Liver (tissue), 9 donors: ENCODE data around the gene CIB1. TPM values are rescaled to one million over a fixed set of nuclear protein-coding genes. Genes with fewer than 3 reads are reported as not detected.

Source experiments
- DNase-seq: peaks from one replicate; pipeline ENCODE4 v3.0.0-alpha.2; 2017; ENCODE audit warnings: low spot score
- H3K27ac ChIP-seq, 2 donors: one replicate each; pipeline ENCODE4 v1.7.0; 2013; ENCODE audit warnings: inconsistent platforms in 2 of 2, low read length in 2 of 2, control low read depth in 1 of 2, low read depth in 1 of 2, mild to moderate bottlenecking in 1 of 2
- H3K27me3 ChIP-seq, 4 donors: one replicate each; pipeline versions ENCODE4 v1.6.1 to v1.7.0; 2013; ENCODE audit warnings: low read length in 3 of 4, inconsistent platforms in 1 of 4, mild to moderate bottlenecking in 1 of 4, moderate library complexity in 1 of 4; ENCODE audit not compliant: control insufficient read depth in 4 of 4, insufficient read depth in 4 of 4
- H3K36me3 ChIP-seq, 4 donors: one replicate each; pipeline versions ENCODE4 v1.6.1 to v1.7.0; 2013; ENCODE audit warnings: low read length in 3 of 4, mild to moderate bottlenecking in 3 of 4, low read depth in 1 of 4, moderate library complexity in 1 of 4; ENCODE audit not compliant: control insufficient read depth in 4 of 4, insufficient read depth in 3 of 4
- H3K4me1 ChIP-seq, 4 donors: one replicate each; pipeline versions ENCODE4 v1.6.1 to v1.7.0; 2013; ENCODE audit warnings: low read length in 3 of 4, mild to moderate bottlenecking in 3 of 4, moderate library complexity in 1 of 4; ENCODE audit not compliant: control insufficient read depth in 4 of 4, insufficient read depth in 4 of 4
- H3K4me3 ChIP-seq, 3 donors: one replicate each; pipeline versions ENCODE4 v1.6.1 to v1.7.0; 2013; ENCODE audit warnings: low read length in 3 of 3, control low read depth in 1 of 3, low read depth in 1 of 3, mild to moderate bottlenecking in 1 of 3
- H3K9ac ChIP-seq, 2 donors: one replicate each; pipeline ENCODE4 v1.7.0; 2013; ENCODE audit warnings: low read length in 2 of 2, mild to moderate bottlenecking in 2 of 2, moderate library complexity in 2 of 2, control low read depth in 1 of 2, low read depth in 1 of 2
- H3K9me3 ChIP-seq, 4 donors: one replicate each; pipeline versions ENCODE4 v1.6.1 to v1.7.0; 2013; ENCODE audit warnings: low read length in 3 of 4; ENCODE audit not compliant: control insufficient read depth in 4 of 4
- EGR1 ChIP-seq, 2 donors: IDR thresholded peaks; 2 replicates each; pipeline ENCODE4 v1.6.1; 2016 to 2018; ENCODE audit warnings: antibody characterized with exemption in 2 of 2, low read depth in 2 of 2
- FOXA1 ChIP-seq: IDR thresholded peaks from 2 replicates; pipeline ENCODE4 v1.6.1; 2016; ENCODE audit warnings: antibody characterized with exemption
- FOXA2 ChIP-seq: IDR thresholded peaks from 2 replicates; pipeline ENCODE4 v1.6.1; 2016; ENCODE audit warnings: antibody characterized with exemption
- GABPA ChIP-seq, 2 donors: IDR thresholded peaks in 1 of 2; conservative IDR thresholded peaks in 1 of 2; 2 replicates each; pipeline ENCODE4 v1.6.1; 2016; ENCODE audit warnings: antibody characterized with exemption in 2 of 2, mild to moderate bottlenecking in 1 of 2, moderate library complexity in 1 of 2
- HNF4A ChIP-seq, 2 donors: conservative IDR thresholded peaks; 2 replicates each; pipeline ENCODE4 v1.6.1; 2016; ENCODE audit warnings: antibody characterized with exemption in 2 of 2, mild to moderate bottlenecking in 2 of 2
- HNF4G ChIP-seq: IDR thresholded peaks from 2 replicates; pipeline ENCODE4 v1.6.1; 2016; ENCODE audit warnings: antibody characterized with exemption
- JUND ChIP-seq, 2 donors: IDR thresholded peaks; 2 replicates each; pipeline ENCODE4 v1.6.1; 2016; ENCODE audit warnings: antibody characterized with exemption in 2 of 2
- NR2F2 ChIP-seq: IDR thresholded peaks from 2 replicates; pipeline ENCODE4 v1.6.1; 2016; ENCODE audit warnings: antibody characterized with exemption
- RAD21 ChIP-seq, 2 donors: IDR thresholded peaks; 2 replicates each; pipeline ENCODE4 v1.6.1; 2016; ENCODE audit warnings: antibody characterized with exemption in 2 of 2, mild to moderate bottlenecking in 2 of 2
- RXRA ChIP-seq, 2 donors: IDR thresholded peaks; 2 replicates each; pipeline ENCODE4 v1.6.1; 2017 to 2018; ENCODE audit warnings: antibody characterized with exemption in 2 of 2, mild to moderate bottlenecking in 1 of 2
- SP1 ChIP-seq: IDR thresholded peaks from 2 replicates; pipeline ENCODE4 v1.6.1; 2018; ENCODE audit warnings: antibody characterized with exemption, mild to moderate bottlenecking
- TAF1 ChIP-seq: conservative IDR thresholded peaks from 2 replicates; pipeline ENCODE4 v1.6.1; 2016; ENCODE audit warnings: antibody characterized with exemption, mild to moderate bottlenecking
- YY1 ChIP-seq: IDR thresholded peaks from 2 replicates; pipeline ENCODE4 v1.6.1; 2016; ENCODE audit warnings: antibody characterized with exemption, mild to moderate bottlenecking
- WGBS: extraction: QIAGEN DNeasy Blood & Tissue Kit; methylation state at CpG from one replicate; pipeline ENCODE4 v1.1.7; 2013; 5-methylcytosine and 5-hydroxymethylcytosine counted together
- polyA plus RNA-seq, 2 donors: library from polyadenylated mRNA; stranded (reverse) in 1 of 2; unstranded in 1 of 2; fragments of 200-250 nt in 1 of 2; fragments of >200 nt in 1 of 2; fragmentation: Nextera tagmentation in 1 of 2; extraction: Ambion mirVana in 1 of 2; gene quantifications; one replicate each; pipeline versions ENCODE4 v1.2.1 to v1.2.3, GENCODE V29; 2013 to 2015
- total RNA-seq, 2 donors: library from RNA; depleted of rRNA; stranded (reverse); fragments of >200 nt; gene quantifications; one replicate each; pipeline ENCODE4 v1.2.3, GENCODE V29; 2014
- TF ChIP-seq, protein P1 (sequence below): IDR thresholded peaks from 2 replicates; pipeline ENCODE4 v1.6.1; 2016; ENCODE audit warnings: antibody characterized with exemption, mild to moderate bottlenecking
- TF ChIP-seq, protein P2 (sequence below): IDR thresholded peaks from 2 replicates; pipeline ENCODE4 v1.6.1; 2016; ENCODE audit warnings: antibody characterized with exemption
- TF ChIP-seq, protein P3 (sequence below): IDR thresholded peaks from 2 replicates; pipeline ENCODE4 v1.6.1; 2016; ENCODE audit warnings: antibody characterized with exemption
- TF ChIP-seq, protein P4 (sequence below): IDR thresholded peaks from 2 replicates; pipeline ENCODE4 v1.6.1; 2016; ENCODE audit warnings: antibody characterized with exemption
- TF ChIP-seq, protein P5 (sequence below): fragments of 150-350 bp; IDR thresholded peaks from 2 replicates; pipeline ENCODE4 v1.5.1; 2017; ENCODE audit warnings: improper control_type of control experiment, low read depth, low read length; ENCODE audit not compliant: missing input control
- donor health status: healthy.
- donor health status: healthy.
- donor health status: healthy.
- donor health status: healthy.
- donor health status: healthy.

CIB1 gene
- total and polyA plus RNA-seq, 4 donors, result 14.9 to 107 (median 49.3) TPM

DNA sequence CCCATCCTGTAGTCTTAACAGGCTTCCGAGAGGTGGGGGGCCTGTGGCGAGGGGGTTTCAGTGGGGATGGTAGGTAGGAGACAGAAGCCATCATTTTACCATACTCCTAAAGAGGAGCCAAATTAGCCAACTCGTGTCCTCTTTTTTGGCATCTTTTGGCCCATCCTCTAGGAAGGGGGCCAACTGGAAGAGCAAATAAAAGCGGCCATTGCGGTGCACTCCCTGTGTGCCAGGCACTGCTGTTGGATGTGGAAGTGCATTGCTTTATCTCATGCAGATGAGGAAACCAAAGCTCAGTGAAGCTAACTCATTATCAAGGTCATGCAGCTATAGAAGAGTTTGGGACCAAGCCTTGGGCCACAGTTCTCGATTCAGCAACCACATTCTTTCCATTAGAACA, 26.5 kb downstream of the CIB1 start (continued):
- TF ChIP-seq, protein P1, sequence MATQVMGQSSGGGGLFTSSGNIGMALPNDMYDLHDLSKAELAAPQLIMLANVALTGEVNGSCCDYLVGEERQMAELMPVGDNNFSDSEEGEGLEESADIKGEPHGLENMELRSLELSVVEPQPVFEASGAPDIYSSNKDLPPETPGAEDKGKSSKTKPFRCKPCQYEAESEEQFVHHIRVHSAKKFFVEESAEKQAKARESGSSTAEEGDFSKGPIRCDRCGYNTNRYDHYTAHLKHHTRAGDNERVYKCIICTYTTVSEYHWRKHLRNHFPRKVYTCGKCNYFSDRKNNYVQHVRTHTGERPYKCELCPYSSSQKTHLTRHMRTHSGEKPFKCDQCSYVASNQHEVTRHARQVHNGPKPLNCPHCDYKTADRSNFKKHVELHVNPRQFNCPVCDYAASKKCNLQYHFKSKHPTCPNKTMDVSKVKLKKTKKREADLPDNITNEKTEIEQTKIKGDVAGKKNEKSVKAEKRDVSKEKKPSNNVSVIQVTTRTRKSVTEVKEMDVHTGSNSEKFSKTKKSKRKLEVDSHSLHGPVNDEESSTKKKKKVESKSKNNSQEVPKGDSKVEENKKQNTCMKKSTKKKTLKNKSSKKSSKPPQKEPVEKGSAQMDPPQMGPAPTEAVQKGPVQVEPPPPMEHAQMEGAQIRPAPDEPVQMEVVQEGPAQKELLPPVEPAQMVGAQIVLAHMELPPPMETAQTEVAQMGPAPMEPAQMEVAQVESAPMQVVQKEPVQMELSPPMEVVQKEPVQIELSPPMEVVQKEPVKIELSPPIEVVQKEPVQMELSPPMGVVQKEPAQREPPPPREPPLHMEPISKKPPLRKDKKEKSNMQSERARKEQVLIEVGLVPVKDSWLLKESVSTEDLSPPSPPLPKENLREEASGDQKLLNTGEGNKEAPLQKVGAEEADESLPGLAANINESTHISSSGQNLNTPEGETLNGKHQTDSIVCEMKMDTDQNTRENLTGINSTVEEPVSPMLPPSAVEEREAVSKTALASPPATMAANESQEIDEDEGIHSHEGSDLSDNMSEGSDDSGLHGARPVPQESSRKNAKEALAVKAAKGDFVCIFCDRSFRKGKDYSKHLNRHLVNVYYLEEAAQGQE, result no peak
- TF ChIP-seq, protein P2, sequence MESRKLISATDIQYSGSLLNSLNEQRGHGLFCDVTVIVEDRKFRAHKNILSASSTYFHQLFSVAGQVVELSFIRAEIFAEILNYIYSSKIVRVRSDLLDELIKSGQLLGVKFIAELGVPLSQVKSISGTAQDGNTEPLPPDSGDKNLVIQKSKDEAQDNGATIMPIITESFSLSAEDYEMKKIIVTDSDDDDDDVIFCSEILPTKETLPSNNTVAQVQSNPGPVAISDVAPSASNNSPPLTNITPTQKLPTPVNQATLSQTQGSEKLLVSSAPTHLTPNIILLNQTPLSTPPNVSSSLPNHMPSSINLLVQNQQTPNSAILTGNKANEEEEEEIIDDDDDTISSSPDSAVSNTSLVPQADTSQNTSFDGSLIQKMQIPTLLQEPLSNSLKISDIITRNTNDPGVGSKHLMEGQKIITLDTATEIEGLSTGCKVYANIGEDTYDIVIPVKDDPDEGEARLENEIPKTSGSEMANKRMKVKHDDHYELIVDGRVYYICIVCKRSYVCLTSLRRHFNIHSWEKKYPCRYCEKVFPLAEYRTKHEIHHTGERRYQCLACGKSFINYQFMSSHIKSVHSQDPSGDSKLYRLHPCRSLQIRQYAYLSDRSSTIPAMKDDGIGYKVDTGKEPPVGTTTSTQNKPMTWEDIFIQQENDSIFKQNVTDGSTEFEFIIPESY, result no peak
- TF ChIP-seq TAF1 (no peak), RAD21 (IDR thresholded peaks at IDR 0.05) (peak in 1 of 2 donors; percentile 34)

DNA sequence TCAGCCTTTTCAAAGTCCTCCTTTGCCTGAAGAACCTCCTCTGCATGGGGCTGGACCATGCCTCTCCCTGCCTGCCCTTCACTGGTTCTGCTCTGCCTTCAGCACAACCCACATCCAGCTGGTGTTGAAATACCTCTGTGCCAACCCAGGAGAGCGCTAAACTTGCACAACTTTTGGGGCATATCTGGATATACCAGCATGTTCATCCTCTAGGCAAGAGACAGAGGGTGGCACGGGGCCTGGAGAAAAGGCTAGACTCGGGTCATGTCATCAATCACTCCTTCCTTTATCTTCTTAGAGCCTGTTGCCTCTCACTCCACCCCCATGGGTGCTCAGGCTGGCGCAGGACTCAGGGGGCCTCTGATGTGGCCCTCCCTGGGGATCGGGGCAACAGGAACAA, 27.9 kb downstream of the CIB1 start:
- Histone ChIP-seq H3K36me3 (peaks cover 0 to 24% (median 3%) of the 10 kb centered on the region in 4 donors), H3K27me3 (no peaks in the 10 kb centered on the region), H3K4me1 (peaks cover 15 to 49% (median 35%) of the 10 kb centered on the region in 4 donors), H3K9ac (no peak overlapping the region), H3K4me3 (no peak overlapping the region), H3K27ac (peak overlapping the region in 1 of 2 donors; percentile 21), H3K9me3 (no peaks in the 10 kb centered on the region)
- DNase-seq, result no peak
- WGBS, result 57% methylated on average over 5 of the region's 5 CpGs
- TF ChIP-seq, protein P3, sequence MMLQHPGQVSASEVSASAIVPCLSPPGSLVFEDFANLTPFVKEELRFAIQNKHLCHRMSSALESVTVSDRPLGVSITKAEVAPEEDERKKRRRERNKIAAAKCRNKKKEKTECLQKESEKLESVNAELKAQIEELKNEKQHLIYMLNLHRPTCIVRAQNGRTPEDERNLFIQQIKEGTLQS, result no peak
- peak; percentile 19 for TF ChIP-seq SP1
- TF ChIP-seq FOXA1, result no peak
- no peak for TF ChIP-seq YY1
- no peak for TF ChIP-seq GABPA (IDR thresholded peaks at IDR 0.05 in 1 of 2, conservative IDR thresholded peaks at IDR 0.05 in 1 of 2)
- TF ChIP-seq, protein P4, sequence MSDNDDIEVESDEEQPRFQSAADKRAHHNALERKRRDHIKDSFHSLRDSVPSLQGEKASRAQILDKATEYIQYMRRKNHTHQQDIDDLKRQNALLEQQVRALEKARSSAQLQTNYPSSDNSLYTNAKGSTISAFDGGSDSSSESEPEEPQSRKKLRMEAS, result no peak
- TF ChIP-seq, protein P2, result no peak
- no peak for TF ChIP-seq EGR1 (IDR thresholded peaks at IDR 0.05; ENCODE audit: low read depth in 2 of 2)
- no peak for TF ChIP-seq FOXA2
- TF ChIP-seq NR2F2, result no peak
- peak in 1 of 2 donors; percentile 46 for TF ChIP-seq RAD21 (IDR thresholded peaks at IDR 0.05)
- TF ChIP-seq HNF4A (conservative IDR thresholded peaks at IDR 0.05), result peak in 1 of 2 donors; percentile 23
- no peak for TF ChIP-seq TAF1
- TF ChIP-seq, protein P5, sequence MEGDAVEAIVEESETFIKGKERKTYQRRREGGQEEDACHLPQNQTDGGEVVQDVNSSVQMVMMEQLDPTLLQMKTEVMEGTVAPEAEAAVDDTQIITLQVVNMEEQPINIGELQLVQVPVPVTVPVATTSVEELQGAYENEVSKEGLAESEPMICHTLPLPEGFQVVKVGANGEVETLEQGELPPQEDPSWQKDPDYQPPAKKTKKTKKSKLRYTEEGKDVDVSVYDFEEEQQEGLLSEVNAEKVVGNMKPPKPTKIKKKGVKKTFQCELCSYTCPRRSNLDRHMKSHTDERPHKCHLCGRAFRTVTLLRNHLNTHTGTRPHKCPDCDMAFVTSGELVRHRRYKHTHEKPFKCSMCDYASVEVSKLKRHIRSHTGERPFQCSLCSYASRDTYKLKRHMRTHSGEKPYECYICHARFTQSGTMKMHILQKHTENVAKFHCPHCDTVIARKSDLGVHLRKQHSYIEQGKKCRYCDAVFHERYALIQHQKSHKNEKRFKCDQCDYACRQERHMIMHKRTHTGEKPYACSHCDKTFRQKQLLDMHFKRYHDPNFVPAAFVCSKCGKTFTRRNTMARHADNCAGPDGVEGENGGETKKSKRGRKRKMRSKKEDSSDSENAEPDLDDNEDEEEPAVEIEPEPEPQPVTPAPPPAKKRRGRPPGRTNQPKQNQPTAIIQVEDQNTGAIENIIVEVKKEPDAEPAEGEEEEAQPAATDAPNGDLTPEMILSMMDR, result no peak
- no peak for TF ChIP-seq HNF4G
- TF ChIP-seq RXRA (IDR thresholded peaks at IDR 0.05), result peak; percentile 34 to 44
- TF ChIP-seq JUND (IDR thresholded peaks at IDR 0.05), result no peak
